HG03045 (cell line): ENCODE measurements around the gene NEU4.

ENCODE experiments used
- ATAC-seq: cut with Tn5 transposase; IDR thresholded peaks from one replicate; pipeline ENCODE4 v1.9.1; 2021; ENCODE audit warnings: mild to moderate bottlenecking, moderate library complexity; ENCODE audit not compliant: unreplicated experiment

Gene NEU4

DNA sequence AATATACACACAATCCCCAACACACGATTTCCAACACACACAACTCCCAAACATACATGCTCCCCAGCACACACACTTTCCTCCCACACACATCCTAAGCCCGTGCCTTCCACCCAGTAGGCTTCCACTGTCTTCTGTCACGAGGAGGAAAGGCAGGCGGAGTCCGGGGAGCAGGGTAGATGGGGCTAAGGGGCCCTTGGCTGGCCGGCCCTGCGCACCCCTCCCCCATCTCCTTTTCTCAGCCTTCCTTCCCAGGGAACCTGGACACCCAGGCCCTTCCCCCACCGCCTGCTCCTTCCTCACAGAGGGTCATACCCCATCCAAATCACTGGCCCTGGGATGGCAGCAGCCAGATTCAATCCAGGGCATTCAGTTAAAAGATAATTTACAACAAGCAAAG lies 53.1 kb downstream of the NEU4 start:
- ATAC-seq, result no peak

DNA sequence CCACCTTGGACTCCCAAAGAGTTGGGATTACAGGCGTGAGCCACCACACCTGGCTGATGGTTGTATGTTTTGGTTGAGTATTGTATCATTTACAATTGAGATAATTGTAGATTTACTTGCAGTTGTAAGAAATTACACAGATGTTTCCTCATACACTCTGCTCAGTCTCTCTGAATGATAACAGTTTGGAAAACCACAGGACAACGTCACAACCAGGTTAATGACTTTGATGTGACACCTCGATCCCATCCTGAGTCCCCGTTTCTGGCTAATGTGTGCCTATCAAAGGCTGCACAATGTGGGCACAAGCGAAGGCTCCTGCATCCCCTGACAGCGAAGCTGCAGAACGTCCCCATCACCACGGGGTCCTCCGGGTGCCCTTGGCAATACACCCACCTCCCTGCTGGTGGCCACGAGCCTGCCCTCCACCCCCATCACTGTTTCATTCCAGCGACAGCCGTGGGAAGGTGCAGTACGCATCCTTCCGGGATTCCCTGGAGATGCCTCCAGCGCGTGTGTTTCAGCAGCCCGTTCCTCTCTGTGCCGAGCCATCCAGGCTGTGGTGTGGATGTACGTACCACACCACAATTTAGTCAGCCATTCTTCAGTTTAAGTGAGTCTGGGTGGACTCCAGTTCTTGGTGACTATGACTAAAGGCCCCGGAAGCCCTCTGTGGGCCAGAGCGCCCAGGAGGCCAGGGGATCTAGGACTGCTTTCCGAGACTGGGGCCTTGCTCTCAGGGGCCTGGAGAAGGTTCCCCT lies 54.0 kb downstream of the NEU4 start:
- no peak for ATAC-seq

DNA sequence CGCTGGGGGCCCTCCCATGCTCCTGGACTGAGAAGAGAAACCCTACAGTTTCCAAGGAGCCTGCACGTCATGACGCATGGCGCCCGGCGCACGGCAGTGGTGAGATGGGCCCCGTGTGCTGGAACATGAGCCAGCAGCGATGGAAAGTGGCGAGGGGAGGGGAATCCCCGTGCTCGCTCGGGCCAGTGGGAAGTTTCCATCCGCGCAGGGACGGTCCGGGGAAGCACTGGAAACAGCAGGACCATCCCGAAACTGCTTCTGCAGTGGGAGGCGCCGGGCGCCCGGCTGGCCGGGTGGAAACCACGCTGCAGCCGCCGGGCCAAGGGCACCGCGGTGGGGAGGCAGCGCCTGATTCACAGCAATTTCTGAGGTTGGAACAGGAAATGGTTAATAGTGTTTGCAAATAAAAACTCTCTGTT lies 54.6 kb downstream of the NEU4 start:
- ATAC-seq, result no peak

DNA sequence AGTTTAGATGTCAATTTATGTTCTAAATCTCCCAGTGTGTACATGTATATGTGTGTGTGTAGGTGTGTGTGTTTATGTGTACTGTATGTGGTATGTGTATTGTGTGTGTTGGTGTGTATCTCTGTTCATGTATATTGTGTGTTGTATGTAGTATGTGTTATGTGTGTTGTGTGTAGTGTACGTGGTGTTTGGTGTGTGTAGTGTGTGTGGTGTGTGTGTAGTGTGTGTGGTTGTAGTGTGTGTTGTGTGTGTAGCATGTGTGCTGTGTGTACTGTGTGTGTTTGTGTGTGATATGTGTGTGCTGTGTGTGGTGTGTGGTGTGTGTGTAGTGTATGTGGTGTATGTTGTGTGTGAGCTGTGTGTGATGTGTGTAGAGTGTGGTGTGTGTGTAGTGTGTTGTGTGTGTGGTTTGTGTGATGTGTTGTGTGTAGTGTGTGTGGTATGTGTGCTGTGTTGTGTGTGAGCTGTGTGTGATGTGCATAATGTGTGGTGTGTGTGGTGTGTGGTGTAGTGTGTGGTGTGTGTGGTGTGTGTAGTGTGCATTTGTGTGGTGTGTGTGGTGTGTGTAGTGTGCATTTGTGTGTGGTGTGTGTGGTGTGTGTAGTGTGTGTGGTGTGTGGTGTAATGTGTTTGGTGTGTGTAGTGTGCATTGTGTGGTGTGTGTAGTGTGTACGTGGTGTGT lies 55.3 kb downstream of the NEU4 start:
- no peak for ATAC-seq

DNA sequence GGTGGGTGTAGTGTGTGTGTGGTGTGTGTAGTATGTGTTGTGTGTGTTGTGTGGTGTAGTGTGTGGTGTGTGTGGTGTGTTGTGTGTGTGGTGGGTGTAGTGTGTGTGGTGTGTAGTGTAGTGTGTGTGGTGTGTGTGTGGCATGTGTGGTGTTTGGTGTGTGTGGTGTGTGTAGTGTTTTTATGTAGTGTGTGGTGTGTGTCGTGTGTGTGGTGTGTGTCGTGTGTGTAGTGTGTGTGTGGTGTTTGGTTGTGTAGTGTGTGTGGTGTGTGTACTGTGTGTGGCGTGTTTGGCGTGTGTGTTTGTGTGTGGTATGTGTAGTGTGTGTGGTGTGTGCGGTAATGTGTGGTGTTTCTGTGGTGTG lies 55.8 kb downstream of the NEU4 start:
- no peak for ATAC-seq

DNA sequence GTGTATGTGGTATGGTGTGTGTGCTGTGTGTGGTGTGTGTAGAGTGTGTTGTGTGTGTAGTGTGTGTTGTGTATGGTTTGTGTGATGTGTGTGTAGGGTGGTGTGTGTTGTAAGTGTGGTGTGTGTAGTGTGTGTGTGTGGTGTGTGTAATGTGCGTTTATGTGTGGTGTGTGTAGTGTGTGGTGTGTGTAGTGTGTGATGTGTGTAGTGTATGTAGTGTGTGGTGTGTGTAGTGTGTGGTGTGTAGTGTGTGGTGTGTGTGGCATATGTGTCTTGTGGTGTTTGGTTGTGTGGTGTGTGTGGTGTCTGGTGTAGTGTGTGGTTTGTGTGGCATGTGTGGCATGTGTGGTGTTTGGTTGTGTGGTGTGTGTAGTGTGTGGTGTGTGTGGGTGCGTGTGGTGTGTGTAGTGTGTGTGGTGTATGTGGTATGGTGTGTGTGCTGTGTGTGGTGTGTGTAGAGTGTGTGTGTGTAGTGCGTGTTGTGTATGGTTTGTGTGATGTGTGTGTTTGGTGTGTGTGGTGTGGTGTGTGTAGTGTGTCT lies 56.5 kb downstream of the NEU4 start:
- ATAC-seq, result no peak

DNA sequence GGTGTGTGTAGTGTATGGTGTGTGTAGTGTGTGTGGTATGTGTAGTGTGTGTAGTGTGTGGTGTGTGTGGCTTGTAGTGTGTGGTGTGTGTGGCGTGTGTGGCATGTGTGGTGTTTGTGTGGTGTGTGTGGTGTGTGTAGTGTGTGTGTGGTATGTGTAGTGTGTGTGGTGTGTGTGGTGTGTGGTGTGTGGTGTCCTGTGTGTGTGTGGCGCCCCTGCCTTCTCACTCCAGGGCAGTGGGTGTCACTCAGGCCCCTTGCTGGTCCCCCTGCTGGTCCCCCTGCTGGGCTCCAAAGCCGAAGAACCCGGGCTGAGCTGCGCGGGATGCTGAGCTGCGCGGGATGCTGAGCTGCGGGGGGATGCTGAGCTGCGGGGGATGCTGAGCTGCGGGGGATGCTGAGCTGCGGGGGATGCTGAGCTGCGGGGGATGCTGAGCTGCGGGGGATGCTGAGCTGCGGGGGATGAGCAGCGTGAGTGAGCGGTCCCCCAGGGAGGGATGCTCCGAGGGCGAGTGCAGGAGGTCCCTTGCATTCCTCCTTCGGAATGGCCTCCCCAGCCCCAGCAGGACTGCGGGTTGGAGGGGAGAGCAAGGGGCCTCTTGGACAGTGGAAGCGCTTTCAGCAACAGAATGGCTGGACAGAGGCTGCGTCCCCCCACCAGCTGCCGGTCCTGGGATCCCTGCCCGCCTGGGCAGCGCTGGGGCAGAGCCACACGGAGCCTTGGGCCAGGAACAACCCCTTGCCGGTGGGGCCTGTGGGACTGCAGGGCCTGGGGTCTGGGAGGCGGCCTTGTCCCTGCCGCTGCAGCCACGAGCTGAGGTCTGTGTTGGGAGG lies 57.2 kb downstream of the NEU4 start:
- ATAC-seq, result no peak
